GM12891 (cell line): ENCODE results near the gene KCNMB4.

Experiments used
- PAX5 ChIP-seq: IDR thresholded peaks from 2 replicates; pipeline ENCODE4 v1.6.1; 2011; ENCODE audit warnings: low read length, moderate library complexity, mild to moderate bottlenecking; ENCODE audit not compliant: insufficient read depth, severe bottlenecking
- POLR2A ChIP-seq: IDR thresholded peaks from 2 replicates; pipeline ENCODE4 v1.6.1; 2011; ENCODE audit warnings: low read depth, low read length, control low read depth
- POLR2AphosphoS5 ChIP-seq: IDR thresholded peaks from 2 replicates; pipeline ENCODE4 v1.6.1; 2011; ENCODE audit warnings: low read depth, low read length, control low read depth
- POU2F2 ChIP-seq: IDR thresholded peaks from 2 replicates; pipeline ENCODE4 v1.6.1; 2011; ENCODE audit warnings: low read depth, mild to moderate bottlenecking, control low read depth, low read length, moderate library complexity
- SPI1 ChIP-seq: IDR thresholded peaks from 2 replicates; pipeline ENCODE4 v1.6.1; 2011; ENCODE audit warnings: low read depth, low read length, control low read depth
- TAF1 ChIP-seq: IDR thresholded peaks from 2 replicates; pipeline ENCODE4 v1.6.1; 2011; ENCODE audit warnings: low read depth, low read length, control low read depth

GRCh38 chr12:70408004-70408790 is 42.1 kb downstream of the KCNMB4 start:
- TF ChIP-seq POLR2A, result no peak
- TF ChIP-seq SPI1, result no peak
- no peak for TF ChIP-seq TAF1
- TF ChIP-seq POLR2AphosphoS5, result no peak
- no peak for TF ChIP-seq POU2F2
- TF ChIP-seq PAX5, result no peak
